Ascending aorta (tissue), 2 donors: Measurements from ENCODE around the gene PTPN1. TPM values are rescaled to one million over a fixed set of nuclear protein-coding genes. Genes with fewer than 3 reads are reported as not detected.

Experiments used
- DNase-seq, 2 donors: peaks; one replicate each; pipeline ENCODE4 v3.0.0-alpha.2; 2019; ENCODE audit warnings: low spot score in 2 of 2
- H3K27ac ChIP-seq, 2 donors: fragments of 200-600 bp; sonication (generic); one replicate each; pipeline ENCODE4 v1.5.1; 2016 to 2017; ENCODE audit warnings: mild to moderate bottlenecking in 1 of 2
- H3K27me3 ChIP-seq: fragments of 200-600 bp; sonication (generic); one replicate; pipeline ENCODE4 v1.5.1; 2017
- H3K36me3 ChIP-seq, 2 donors: fragments of 200-600 bp; sonication (generic); one replicate each; pipeline ENCODE4 v1.5.1; 2016
- H3K4me1 ChIP-seq, 2 donors: fragments of 200-600 bp; sonication (generic); one replicate each; pipeline ENCODE4 v1.5.1; 2016 to 2017; ENCODE audit warnings: mild to moderate bottlenecking in 1 of 2
- H3K4me3 ChIP-seq, 2 donors: fragments of 200-600 bp; sonication (generic); one replicate each; pipeline ENCODE4 v1.5.1; 2016 to 2017; ENCODE audit warnings: mild to moderate bottlenecking in 1 of 2
- H3K9me3 ChIP-seq, 2 donors: fragments of 200-600 bp; sonication (generic); one replicate each; pipeline ENCODE4 v1.5.1; 2016
- intact Hi-C: fragments of 100-400 bp; cut with DNase I; formaldehyde crosslinking; loops from one replicate; pipeline ENCODE4 v1.15.1; 2023
- total RNA-seq: library from RNA; depleted of rRNA; stranded (reverse); fragments of >200 nt; gene quantifications from one replicate; pipeline ENCODE4 v1.1.0, GENCODE V29; 2016
- TF ChIP-seq, protein P1 (sequence below), 3 experiments: fragments of 200-600 bp in 2 of 3; fragments of 450-650 bp in 1 of 3; sonication (generic) in 2 of 3; IDR thresholded peaks; one replicate each; pipeline ENCODE4 v1.5.1; 2016 to 2019; ENCODE audit warnings: antibody characterized with exemption in 3 of 3, mild to moderate bottlenecking in 1 of 3, moderate library complexity in 1 of 3

Gene PTPN1
- total RNA-seq, 1 donor from 2014 or later: 30.2 TPM

DNA sequence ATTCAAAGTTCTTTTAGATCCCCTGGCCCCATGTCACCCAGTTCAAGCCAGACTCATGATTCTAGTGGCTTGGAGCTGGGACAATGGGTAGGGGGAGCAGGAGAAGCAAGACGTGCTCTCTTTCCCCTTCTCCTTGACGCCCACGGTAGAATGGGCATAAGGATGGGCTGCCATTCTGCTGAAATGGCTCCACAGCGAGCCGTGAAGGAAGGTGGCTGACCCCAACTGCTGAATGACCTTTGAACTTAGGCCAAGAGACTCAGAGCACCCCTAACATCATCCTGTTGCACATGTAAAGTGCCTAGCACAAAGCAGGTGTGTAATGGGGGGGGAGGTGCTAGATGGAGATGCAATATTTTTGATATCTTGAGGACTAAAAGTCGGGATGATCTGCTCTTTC, 15.8 kb upstream of the PTPN1 start:
- DNase-seq: no peak

DNA sequence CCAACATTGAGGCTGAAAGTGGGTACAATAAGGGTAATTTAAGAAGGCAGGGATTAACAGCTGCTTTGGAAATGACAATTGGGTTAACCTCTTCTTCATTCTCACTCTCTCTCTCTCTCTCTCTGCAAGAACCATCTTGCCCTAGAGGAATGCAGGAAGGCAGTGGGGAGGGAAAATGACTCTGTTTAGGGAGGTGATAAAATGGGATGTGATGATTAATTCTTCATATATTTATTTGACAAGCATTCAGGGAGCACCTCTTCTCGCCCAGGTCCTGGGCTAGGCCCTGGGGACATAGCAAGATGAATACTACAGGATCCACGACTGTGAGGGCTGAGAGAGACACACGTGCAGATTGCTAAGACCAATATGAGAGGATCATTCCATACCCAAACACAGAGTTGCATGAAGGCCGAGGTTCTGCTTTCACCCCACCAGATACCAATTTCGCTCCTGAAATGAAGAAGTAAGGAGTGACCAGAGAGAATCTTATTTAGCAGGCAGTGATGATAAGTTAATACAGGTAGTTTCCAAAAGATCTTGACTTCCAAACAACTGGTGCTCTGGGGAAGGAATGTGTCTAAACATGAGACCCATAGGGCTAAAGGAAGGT, 13.3 kb upstream of the PTPN1 start:
- Histone ChIP-seq H3K27ac (no peak overlapping the region), H3K4me3 (no peak overlapping the region), H3K36me3 (no peaks in the 10 kb centered on the region), H3K9me3 (no peaks in the 10 kb centered on the region), H3K27me3 (no peaks in the 10 kb centered on the region), H3K4me1 (no peaks in the 10 kb centered on the region)
- DNase-seq: no peak
- TF ChIP-seq, protein P1, sequence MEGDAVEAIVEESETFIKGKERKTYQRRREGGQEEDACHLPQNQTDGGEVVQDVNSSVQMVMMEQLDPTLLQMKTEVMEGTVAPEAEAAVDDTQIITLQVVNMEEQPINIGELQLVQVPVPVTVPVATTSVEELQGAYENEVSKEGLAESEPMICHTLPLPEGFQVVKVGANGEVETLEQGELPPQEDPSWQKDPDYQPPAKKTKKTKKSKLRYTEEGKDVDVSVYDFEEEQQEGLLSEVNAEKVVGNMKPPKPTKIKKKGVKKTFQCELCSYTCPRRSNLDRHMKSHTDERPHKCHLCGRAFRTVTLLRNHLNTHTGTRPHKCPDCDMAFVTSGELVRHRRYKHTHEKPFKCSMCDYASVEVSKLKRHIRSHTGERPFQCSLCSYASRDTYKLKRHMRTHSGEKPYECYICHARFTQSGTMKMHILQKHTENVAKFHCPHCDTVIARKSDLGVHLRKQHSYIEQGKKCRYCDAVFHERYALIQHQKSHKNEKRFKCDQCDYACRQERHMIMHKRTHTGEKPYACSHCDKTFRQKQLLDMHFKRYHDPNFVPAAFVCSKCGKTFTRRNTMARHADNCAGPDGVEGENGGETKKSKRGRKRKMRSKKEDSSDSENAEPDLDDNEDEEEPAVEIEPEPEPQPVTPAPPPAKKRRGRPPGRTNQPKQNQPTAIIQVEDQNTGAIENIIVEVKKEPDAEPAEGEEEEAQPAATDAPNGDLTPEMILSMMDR (IDR thresholded peaks at IDR 0.05): no peak
- intact Hi-C loops: no loop called here

More for the DNA sequence above, 15.8 kb upstream of the PTPN1 start:
- intact Hi-C loops: no loop called here
- Histone ChIP-seq H3K27me3 (no peaks in the 10 kb centered on the region), H3K27ac (no peak overlapping the region), H3K4me3 (no peak overlapping the region), H3K9me3 (no peaks in the 10 kb centered on the region), H3K4me1 (no peaks in the 10 kb centered on the region), H3K36me3 (no peaks in the 10 kb centered on the region)
- TF ChIP-seq, protein P1 (IDR thresholded peaks at IDR 0.05): no peak

DNA sequence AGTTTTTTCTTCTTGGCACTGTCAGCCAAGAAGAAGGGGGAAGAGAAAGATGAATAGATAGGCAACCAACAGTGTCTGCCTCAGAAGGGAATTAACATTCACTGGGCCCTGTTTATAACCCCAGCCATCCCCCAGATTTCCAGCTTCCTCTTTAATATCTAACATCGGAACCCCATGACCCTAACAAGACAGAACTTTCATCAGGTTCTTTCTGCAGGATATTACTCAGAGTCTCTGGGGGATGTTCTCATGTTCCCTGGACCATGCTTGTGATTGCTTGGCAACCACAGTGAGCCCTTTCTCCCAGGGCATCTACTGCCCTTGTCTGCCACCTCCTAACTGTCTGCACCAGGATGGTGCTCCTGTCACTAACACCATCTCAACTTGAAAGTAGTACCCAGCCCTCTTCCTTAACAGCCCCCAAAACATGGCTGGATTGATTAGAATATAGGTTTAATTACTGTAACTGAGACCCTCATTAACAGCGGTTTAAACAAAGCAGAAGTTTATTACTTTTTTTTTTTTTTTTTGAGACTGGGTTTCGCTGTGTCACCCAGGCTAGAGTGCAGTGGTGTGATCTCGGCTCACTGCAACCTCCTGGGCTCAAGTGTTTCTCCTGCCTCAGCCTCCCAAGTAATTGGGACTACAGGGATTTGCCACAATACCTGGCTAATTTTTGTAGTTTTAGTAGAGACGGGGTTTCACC, 12.0 kb upstream of the PTPN1 start:
- H3K4me3 ChIP-seq: no peak overlapping the region
- no peaks in the 10 kb centered on the region for H3K27me3 ChIP-seq
- TF ChIP-seq, protein P1 (IDR thresholded peaks at IDR 0.05): no peak
- DNase-seq: no peak
- intact Hi-C loops: no loop called here
- H3K36me3 ChIP-seq: no peaks in the 10 kb centered on the region
- H3K9me3 ChIP-seq: no peaks in the 10 kb centered on the region
- no peak overlapping the region for H3K27ac ChIP-seq
- no peaks in the 10 kb centered on the region for H3K4me1 ChIP-seq

- Histone ChIP-seq H3K9me3 (no peaks in the 10 kb centered on the region), H3K4me3 (no peak overlapping the region), H3K36me3 (no peaks in the 10 kb centered on the region), H3K27ac (no peak overlapping the region), H3K27me3 (no peaks in the 10 kb centered on the region), H3K4me1 (no peaks in the 10 kb centered on the region)
- intact Hi-C loops: no loop called here
- no peak for DNase-seq
- TF ChIP-seq, protein P1 (IDR thresholded peaks at IDR 0.05): no peak
Observed at GRCh38 chr20:50499938-50500337, 10.2 kb upstream of the PTPN1 start.

- Histone ChIP-seq H3K4me3 (no peak overlapping the region), H3K4me1 (no peaks in the 10 kb centered on the region), H3K27ac (peak overlapping the region in 1 of 2 donors; percentile 37), H3K27me3 (no peaks in the 10 kb centered on the region), H3K36me3 (no peaks in the 10 kb centered on the region), H3K9me3 (no peaks in the 10 kb centered on the region)
- TF ChIP-seq, protein P1 (IDR thresholded peaks at IDR 0.05): no peak
- intact Hi-C loops: no loop called here
- DNase-seq: no peak
Observed at GRCh38 chr20:50501972-50502745, 8.0 kb upstream of the PTPN1 start.
